NCI-H2196 treated with DMSO at 0.1 percent for 48 hours (cell line): Measurements from ENCODE around the gene SLC12A6.

Experiments used
- DNase-seq: peaks from one replicate; lab custom pipeline; 2025; ENCODE audit not compliant: unreplicated experiment; lab: John Stamatoyannopoulos, UW

SLC12A6 gene

GRCh38 chr15:34331809-34332208 lies 5.8 kb downstream of the SLC12A6 start:
- no peak for DNase-seq

GRCh38 chr15:34330279-34330678 lies 7.3 kb downstream of the SLC12A6 start:
- no peak for DNase-seq

- DNase-seq: no peak
Measured at GRCh38 chr15:34329006-34329405, 8.6 kb downstream of the SLC12A6 start.

GRCh38 chr15:34327906-34328305 lies 9.7 kb downstream of the SLC12A6 start:
- DNase-seq: no peak

GRCh38 chr15:34325368-34325767 lies 12.2 kb downstream of the SLC12A6 start:
- no peak for DNase-seq

- DNase-seq: no peak
Measured at GRCh38 chr15:34324933-34325332, 12.6 kb downstream of the SLC12A6 start.

- DNase-seq: no peak
Measured at GRCh38 chr15:34323217-34323616, 14.4 kb downstream of the SLC12A6 start.

- DNase-seq: no peak
Measured at GRCh38 chr15:34318277-34319079, 19.1 kb downstream of the SLC12A6 start.

- DNase-seq: no peak
Measured at GRCh38 chr15:34314491-34315490, 22.8 kb downstream of the SLC12A6 start.

GRCh38 chr15:34311563-34311962 lies 26.0 kb downstream of the SLC12A6 start:
- DNase-seq: no peak

GRCh38 chr15:34304613-34305012 lies 33.0 kb downstream of the SLC12A6 start:
- DNase-seq: no peak

- DNase-seq: no peak
Measured at GRCh38 chr15:34301058-34301457, 36.5 kb downstream of the SLC12A6 start.

GRCh38 chr15:34297059-34297458 lies 40.5 kb downstream of the SLC12A6 start:
- DNase-seq: no peak

GRCh38 chr15:34292621-34293020 lies 45.0 kb downstream of the SLC12A6 start:
- DNase-seq: no peak

- DNase-seq: no peak
Measured at GRCh38 chr15:34284937-34285336, 52.6 kb downstream of the SLC12A6 start.

- DNase-seq: no peak
Measured at GRCh38 chr15:34282384-34282783, 55.2 kb downstream of the SLC12A6 start.

- no peak for DNase-seq
Measured at GRCh38 chr15:34280193-34280592, 57.4 kb downstream of the SLC12A6 start.

- DNase-seq: no peak
Measured at GRCh38 chr15:34279368-34279767, 58.2 kb downstream of the SLC12A6 start.

- DNase-seq: no peak
Measured at GRCh38 chr15:34275721-34276120, 61.9 kb downstream of the SLC12A6 start.

- DNase-seq: no peak
Measured at GRCh38 chr15:34275154-34275553, 62.4 kb downstream of the SLC12A6 start.

GRCh38 chr15:34271493-34271892 lies 66.1 kb downstream of the SLC12A6 start:
- no peak for DNase-seq

GRCh38 chr15:34266751-34267150 lies 70.8 kb downstream of the SLC12A6 start:
- no peak for DNase-seq
